Hippocampal formation (tissue), 2 donors: ENCODE measurements around the gene LSM14B.

Source experiments
- DNase-seq, 2 donors: peaks; one replicate each; lab custom pipeline; 2025; lab: John Stamatoyannopoulos, UW

Gene LSM14B

GRCh38 chr20:62163485-62163865 is 41.2 kb downstream of the LSM14B start:
- DNase-seq = no peak

- DNase-seq = no peak
Observed at GRCh38 chr20:62163986-62164762, 41.9 kb downstream of the LSM14B start.

GRCh38 chr20:62164879-62165761 is 42.8 kb downstream of the LSM14B start:
- no peak for DNase-seq

GRCh38 chr20:62165762-62166399 is 43.6 kb downstream of the LSM14B start:
- no peak for DNase-seq

- DNase-seq = no peak
Observed at GRCh38 chr20:62167474-62167873, 45.2 kb downstream of the LSM14B start.

- DNase-seq = no peak
Observed at GRCh38 chr20:62168061-62168460, 45.8 kb downstream of the LSM14B start.

GRCh38 chr20:62168890-62169435 is 46.7 kb downstream of the LSM14B start:
- DNase-seq = no peak

- DNase-seq = no peak
Observed at GRCh38 chr20:62170536-62170935, 48.3 kb downstream of the LSM14B start.

GRCh38 chr20:62171245-62171644 is 49.0 kb downstream of the LSM14B start:
- no peak for DNase-seq

- DNase-seq = no peak
Observed at GRCh38 chr20:62172666-62173065, 50.4 kb downstream of the LSM14B start.

- DNase-seq = no peak
Observed at GRCh38 chr20:62174021-62174804, 51.9 kb downstream of the LSM14B start.

- DNase-seq = no peak
Observed at GRCh38 chr20:62174870-62175624, 52.8 kb downstream of the LSM14B start.

GRCh38 chr20:62175711-62176110 is 53.4 kb downstream of the LSM14B start:
- DNase-seq = no peak

- no peak for DNase-seq
Observed at GRCh38 chr20:62176866-62177265, 54.6 kb downstream of the LSM14B start.

GRCh38 chr20:62177307-62177706 is 55.0 kb downstream of the LSM14B start:
- no peak for DNase-seq

- no peak for DNase-seq
Observed at GRCh38 chr20:62178316-62179161, 56.3 kb downstream of the LSM14B start.

GRCh38 chr20:62179162-62179504 is 56.9 kb downstream of the LSM14B start:
- DNase-seq = no peak

- no peak for DNase-seq
Observed at GRCh38 chr20:62181808-62182207, 59.5 kb downstream of the LSM14B start.

GRCh38 chr20:62182469-62183425 is 60.5 kb downstream of the LSM14B start, which contains the start of gene MTG2:
Gene MTG2, plus strand, starts transcription at chr20:62183028. Its CDS starts 10,393 bp downstream, at chr20:62193421.
- peak; percentile 91 to 94 for DNase-seq
